Adrenal gland (tissue), 5 donors: ENCODE data around the gene HIRIP3.

ENCODE experiments used
- POLR2A ChIP-seq, 2 donors: fragments of 450-650 bp; IDR thresholded peaks; one replicate each; pipeline ENCODE4 v1.6.1; 2017; ENCODE audit warnings: antibody characterized with exemption in 2 of 2, mild to moderate bottlenecking in 2 of 2, moderate library complexity in 1 of 2
- TF ChIP-seq, protein P1 (sequence below), 6 experiments: fragments of 450-650 bp in 4 of 6; fragments of 200-600 bp in 2 of 6; sonication (generic) in 1 of 6; IDR thresholded peaks; 1 replicate in 5 of 6; 2 replicates in 1 of 6; pipeline versions ENCODE4 v1.5.1 to v1.8.0; 2016 to 2021; ENCODE audit warnings: antibody characterized with exemption in 6 of 6, mild to moderate bottlenecking in 2 of 6, moderate library complexity in 1 of 6
- donor health status: DM: no; HTN: no; CAD: no.

DNA sequence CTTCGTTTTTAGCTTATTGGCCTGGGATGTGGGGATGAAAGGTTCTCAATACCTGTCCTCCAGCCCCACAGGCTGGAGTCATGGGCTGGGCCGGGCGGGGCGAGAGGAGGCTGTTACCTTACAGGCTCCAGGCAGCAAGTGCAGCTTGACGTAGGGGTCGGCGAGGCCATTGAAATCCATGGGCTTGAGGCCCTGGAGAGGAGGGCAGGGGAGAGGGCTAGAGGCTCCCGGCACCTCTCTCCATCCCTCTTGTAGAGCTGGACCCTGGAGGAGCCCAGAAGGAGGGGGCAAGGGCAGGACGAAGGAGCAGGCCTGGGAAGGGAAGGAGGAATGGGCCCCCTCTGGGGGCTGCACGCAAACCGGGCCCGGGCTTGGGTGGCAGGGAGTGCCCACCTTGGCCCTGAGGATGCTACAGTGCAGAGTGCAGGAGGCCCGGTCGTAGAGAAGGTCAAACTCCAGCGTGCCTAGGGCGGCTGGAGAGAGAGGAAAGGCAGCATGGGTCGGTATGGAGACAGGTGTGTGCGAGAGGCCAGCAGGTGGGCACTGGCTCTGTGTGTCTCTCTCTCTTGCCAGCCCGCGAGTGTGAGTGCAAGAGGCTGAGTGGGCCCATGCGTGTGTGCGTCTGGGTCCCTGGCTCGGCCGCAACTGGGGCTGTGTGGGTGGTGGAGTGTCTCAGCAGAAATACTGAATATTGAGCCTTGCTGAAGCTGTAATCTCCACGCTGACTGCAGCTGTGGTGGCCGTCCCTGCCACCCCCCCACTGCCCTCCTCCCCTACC lies 13.9 kb upstream of the HIRIP3 start:
- no peak for TF ChIP-seq POLR2A (IDR thresholded peaks at IDR 0.05)
- TF ChIP-seq, protein P1, sequence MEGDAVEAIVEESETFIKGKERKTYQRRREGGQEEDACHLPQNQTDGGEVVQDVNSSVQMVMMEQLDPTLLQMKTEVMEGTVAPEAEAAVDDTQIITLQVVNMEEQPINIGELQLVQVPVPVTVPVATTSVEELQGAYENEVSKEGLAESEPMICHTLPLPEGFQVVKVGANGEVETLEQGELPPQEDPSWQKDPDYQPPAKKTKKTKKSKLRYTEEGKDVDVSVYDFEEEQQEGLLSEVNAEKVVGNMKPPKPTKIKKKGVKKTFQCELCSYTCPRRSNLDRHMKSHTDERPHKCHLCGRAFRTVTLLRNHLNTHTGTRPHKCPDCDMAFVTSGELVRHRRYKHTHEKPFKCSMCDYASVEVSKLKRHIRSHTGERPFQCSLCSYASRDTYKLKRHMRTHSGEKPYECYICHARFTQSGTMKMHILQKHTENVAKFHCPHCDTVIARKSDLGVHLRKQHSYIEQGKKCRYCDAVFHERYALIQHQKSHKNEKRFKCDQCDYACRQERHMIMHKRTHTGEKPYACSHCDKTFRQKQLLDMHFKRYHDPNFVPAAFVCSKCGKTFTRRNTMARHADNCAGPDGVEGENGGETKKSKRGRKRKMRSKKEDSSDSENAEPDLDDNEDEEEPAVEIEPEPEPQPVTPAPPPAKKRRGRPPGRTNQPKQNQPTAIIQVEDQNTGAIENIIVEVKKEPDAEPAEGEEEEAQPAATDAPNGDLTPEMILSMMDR (IDR thresholded peaks at IDR 0.05), result no peak
